Peyer's patch (tissue), 4 donors: ENCODE data around the gene HS3ST5.

Experiments
- CTCF ChIP-seq, 6 experiments: fragments of 450-650 bp in 4 of 6; fragments of 200-600 bp in 2 of 6; sonication (generic) in 1 of 6; IDR thresholded peaks; one replicate each; pipeline ENCODE4 v1.5.1; 2017 to 2019; ENCODE audit warnings: antibody characterized with exemption in 6 of 6, mild to moderate bottlenecking in 3 of 6, moderate library complexity in 1 of 6
- POLR2A ChIP-seq, 2 donors: fragments of 450-650 bp; IDR thresholded peaks; one replicate each; pipeline ENCODE4 v1.5.1; 2017; ENCODE audit warnings: antibody characterized with exemption in 2 of 2, mild to moderate bottlenecking in 2 of 2, moderate library complexity in 2 of 2

- TF ChIP-seq CTCF (IDR thresholded peaks at IDR 0.05) (no peak), POLR2A (IDR thresholded peaks at IDR 0.05) (no peak)
Measured at GRCh38 chr6:114039841-114040240, 303.0 kb downstream of the HS3ST5 start.
